GM12878 (cell line): ENCODE measurements around the gene STK32A. TPM values are rescaled to one million over a fixed set of nuclear protein-coding genes. Genes with fewer than 3 reads are reported as not detected.

Source experiments
- ATAC-seq: fragments of 200-7000 bp; cut with Tn5 transposase; 3 replicates; pipeline ENCODE4 v1.9.1; 2020; ENCODE audit warnings: mild to moderate bottlenecking, moderate library complexity
- BruUV-seq: library from RNA; stranded (reverse); fragments of 400-500 nt; replicated peaks from 2 replicates; lab custom pipeline; 2021; lab: Mats Ljungman, UMichigan
- CTCF ChIA-PET: fragments of 300-600 bp; sonication (Branson Sonifier 250); formaldehyde crosslinking; extraction: SDS; loops from one replicate; lab custom pipeline; 2021; ENCODE audit warnings: inconsistent platforms; lab: Yijun Ruan, JAX
- POLR2A ChIA-PET: fragments of 350-600 bp; formaldehyde crosslinking; extraction: SDS; loops from one replicate; lab custom pipeline; 2021; ENCODE audit warnings: inconsistent platforms; lab: Charles Lee
- RAD21 ChIA-PET: fragments of 300-600 bp; sonication (Branson Sonifier 250); formaldehyde crosslinking; loops from one replicate; lab custom pipeline; 2023; ENCODE audit warnings: antibody characterized with exemption; ENCODE audit not compliant: unreplicated experiment; lab: Charles Lee
- SMC1A ChIA-PET: fragments of 300-600 bp; sonication (Branson Sonifier 250); formaldehyde crosslinking; loops from one replicate; lab custom pipeline; 2023; ENCODE audit not compliant: unreplicated experiment, uncharacterized antibody; lab: Charles Lee
- DNase-seq: peaks from one replicate; pipeline ENCODE4 v3.0.0-alpha.2; 2011; ENCODE audit warnings: low read depth, low spot score
- FAIRE-seq: peaks from 3 replicates; lab custom pipeline; 2011; peaks lifted over from hg19 to GRCh38; lab: Jason Lieb, UNC
- H2AFZ ChIP-seq: 2 replicates; pipeline ENCODE4 v1.6.0; 2011; ENCODE audit warnings: low read depth, low read length, control low read depth; ENCODE audit not compliant: control insufficient read depth
- H3K27ac ChIP-seq: 2 replicates; pipeline ENCODE4 v1.5.1; 2011; ENCODE audit warnings: control low read depth; ENCODE audit not compliant: control insufficient read depth, insufficient read depth
- H3K27me3 ChIP-seq, 2 experiments: replicated peaks in 1 of 2; 2 replicates each; pipeline versions ENCODE4 v1.6.0 to v1.6.1; 2011; ENCODE audit warnings: low read length in 1 of 2; ENCODE audit not compliant: control insufficient read depth in 2 of 2, insufficient read depth in 2 of 2
- H3K36me3 ChIP-seq, 2 experiments: 2 replicates each; pipeline ENCODE4 v1.5.1; 2011; ENCODE audit warnings: low read length in 1 of 2; ENCODE audit not compliant: control insufficient read depth in 2 of 2, insufficient read depth in 2 of 2
- H3K4me1 ChIP-seq: 2 replicates; pipeline ENCODE4 v1.6.1; 2011; ENCODE audit warnings: mild to moderate bottlenecking, low read length, moderate library complexity, mixed read lengths; ENCODE audit not compliant: control insufficient read depth, insufficient read depth
- H3K4me2 ChIP-seq: 2 replicates; pipeline ENCODE4 v1.6.0; 2011; ENCODE audit warnings: control low read depth; ENCODE audit not compliant: control insufficient read depth, insufficient read depth
- H3K4me3 ChIP-seq: fragments of 200-600 bp; sonication (generic); 2 replicates; pipeline ENCODE4 v1.5.1; 2016
- H3K79me2 ChIP-seq: 2 replicates; pipeline ENCODE4 v1.6.0; 2011; ENCODE audit warnings: low read length; ENCODE audit not compliant: control insufficient read depth, insufficient read depth
- H3K9ac ChIP-seq: 2 replicates; pipeline ENCODE4 v1.8.0; 2011; ENCODE audit warnings: low read length, control low read depth, mixed read lengths; ENCODE audit not compliant: control insufficient read depth, insufficient read depth
- H3K9me3 ChIP-seq: replicated peaks from 3 replicates; pipeline ENCODE4 v1.5.1; 2011; ENCODE audit warnings: mild to moderate bottlenecking, low read length; ENCODE audit not compliant: control insufficient read depth, insufficient read depth
- H4K20me1 ChIP-seq: 2 replicates; pipeline ENCODE4 v1.6.0; 2011; ENCODE audit not compliant: control insufficient read depth, insufficient read depth
- CEBPB ChIP-seq, 2 experiments: fragments of 150-350 bp in 1 of 2; IDR thresholded peaks; 2 replicates each; pipeline ENCODE4 v1.6.1; 2012 to 2014; ENCODE audit warnings: low read depth in 2 of 2, low read length in 2 of 2, borderline replicate concordance in 1 of 2, inconsistent platforms in 1 of 2
- CHD1 ChIP-seq: IDR thresholded peaks from 2 replicates; pipeline ENCODE4 v1.6.1; 2012; ENCODE audit warnings: low read depth, low read length, improper control_type of control experiment
- DPF2 ChIP-seq: fragments of 450-650 bp; IDR thresholded peaks from 2 replicates; pipeline ENCODE4 v1.6.1; 2017; ENCODE audit warnings: mild to moderate bottlenecking
- FOXK2 ChIP-seq: fragments of 450-650 bp; IDR thresholded peaks from 2 replicates; pipeline ENCODE4 v1.6.1; 2017; ENCODE audit warnings: mild to moderate bottlenecking, moderate library complexity
- GATAD2B ChIP-seq: fragments of 450-650 bp; conservative IDR thresholded peaks from 2 replicates; pipeline ENCODE4 v1.6.1; 2017; ENCODE audit warnings: low read depth, mild to moderate bottlenecking, moderate library complexity
- JUND ChIP-seq: IDR thresholded peaks from 2 replicates; pipeline ENCODE4 v1.6.1; 2012; ENCODE audit warnings: low read depth, mild to moderate bottlenecking, low read length, improper control_type of control experiment, moderate library complexity
- MEF2B ChIP-seq: fragments of 450-650 bp; IDR thresholded peaks from 2 replicates; pipeline ENCODE4 v1.6.1; 2018; ENCODE audit warnings: mild to moderate bottlenecking, moderate library complexity; ENCODE audit not compliant: partially characterized antibody, poor library complexity, severe bottlenecking
- RAD21 ChIP-seq: IDR thresholded peaks from 2 replicates; pipeline ENCODE4 v1.6.1; 2011; ENCODE audit warnings: mild to moderate bottlenecking, low read depth, low read length, moderate library complexity; ENCODE audit not compliant: insufficient read depth
- RUNX3 ChIP-seq: IDR thresholded peaks from 2 replicates; pipeline ENCODE4 v1.6.1; 2012; ENCODE audit warnings: low read length, inconsistent platforms
- SMAD5 ChIP-seq: IDR thresholded peaks from 2 replicates; pipeline ENCODE4 v1.6.1; 2016; ENCODE audit warnings: antibody characterized with exemption, low read depth
- TARDBP ChIP-seq: IDR thresholded peaks from 2 replicates; pipeline ENCODE4 v1.6.1; 2016; ENCODE audit warnings: borderline replicate concordance
- TBL1XR1 ChIP-seq: IDR thresholded peaks from 2 replicates; pipeline ENCODE4 v1.6.1; 2012; ENCODE audit warnings: low read depth, low read length, improper control_type of control experiment
- ZNF217 ChIP-seq: fragments of 450-650 bp; IDR thresholded peaks from 2 replicates; pipeline ENCODE4 v1.6.1; 2017; ENCODE audit warnings: antibody characterized with exemption, mild to moderate bottlenecking
- WGBS: methylation state at CpG from one replicate; pipeline ENCODE4 v1.1.6; 2016; ENCODE audit warnings: low lambda C conversion rate; ENCODE audit not compliant: insufficient replicate concordance, insufficient coverage; ENCODE audit errors: missing lambda C conversion rate; 5-methylcytosine and 5-hydroxymethylcytosine counted together
- in situ Hi-C: fragments of 300-500 bp; cut with MboI; formaldehyde crosslinking; loops from 9 replicates; pipeline ENCODE4 v1.14.3; 2018; ENCODE audit warnings: mixed read lengths
- intact Hi-C: fragments of 100-400 bp; cut with micrococcal nuclease; formaldehyde crosslinking; loops from one replicate; pipeline ENCODE4 v1.14.2; 2022; ENCODE audit not compliant: unreplicated experiment
- polyA plus RNA-seq, 11 experiments: library from polyadenylated mRNA; depleted of rRNA in 4 of 11; unstranded in 6 of 11; stranded (reverse) in 5 of 11; fragments of >200 nt; fragmentation: Nextera tagmentation in 4 of 11; fragmentation: Illumina TruSeq in 1 of 11; extraction: Ambion mirVana in 4 of 11; extraction: Trizol in 1 of 11; gene quantifications; 1 replicate in 1 of 11; 2 replicates in 10 of 11; pipeline versions ENCODE4 v1.2.1 to v1.2.3, GENCODE V29; 2011 to 2016; ENCODE audit warnings: inconsistent platforms in 2 of 11, missing spikeins in 2 of 11, low read depth in 1 of 11
- total RNA-seq, 4 experiments: library from RNA; depleted of rRNA in 3 of 4; stranded (reverse); fragments of >200 nt in 3 of 4; fragmentation: Illumina TruSeq in 1 of 4; extraction: Trizol in 1 of 4; gene quantifications; 2 replicates each; pipeline versions ENCODE4 v1.2.1 to v1.2.3, GENCODE V29; 2013 to 2021
- TF ChIP-seq, protein P1 (sequence below): fragments of 450-650 bp; IDR thresholded peaks from 2 replicates; pipeline ENCODE4 v1.6.1; 2014; ENCODE audit warnings: mild to moderate bottlenecking

Gene STK32A
- total and polyA plus RNA-seq, 10 of the 15 experiments (the other 5 are each of a cell fraction or from before 2014, with no cell fraction given): under 0.01 to 0.10 TPM; not detected in 8

DNA sequence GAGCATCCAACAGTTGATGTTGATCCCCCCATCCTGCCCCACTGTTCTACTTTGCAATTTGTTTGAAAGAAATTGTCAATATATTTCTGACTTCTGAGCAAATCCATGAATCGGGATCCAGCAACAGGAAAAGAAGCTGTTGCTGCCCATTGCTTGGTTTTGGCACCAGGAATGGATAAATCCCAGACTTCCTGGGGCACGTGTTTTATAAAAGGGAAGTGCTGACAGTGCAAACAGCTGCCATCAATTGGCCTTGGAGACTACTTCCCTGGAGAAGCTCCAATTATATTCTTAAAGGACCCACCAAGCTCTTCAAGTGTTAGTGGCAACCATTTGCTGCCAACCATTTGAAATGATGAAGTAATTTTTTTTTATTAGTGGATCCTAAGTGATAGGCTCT lies 13.7 kb downstream of the STK32A start:
- no peaks in the 10 kb centered on the region for H3K36me3 ChIP-seq
- no peak overlapping the region for H3K4me2 ChIP-seq
- ChIA-PET SMC1A (no interaction called here), CTCF (no interaction called here), RAD21 (no interaction called here), POLR2A (no interaction called here)
- no peak for FAIRE-seq
- H2AFZ ChIP-seq: no peak overlapping the region
- no peaks in the 10 kb centered on the region for H3K79me2 ChIP-seq
- DNase-seq: no peak
- no peaks in the 10 kb centered on the region for H3K9me3 ChIP-seq
- 0% methylated on average over 2 of the region's 2 CpGs for WGBS
- no peaks in the 10 kb centered on the region for H4K20me1 ChIP-seq
- intact Hi-C loops (no loop called here), in situ Hi-C loops (no loop called here)
- TF ChIP-seq MEF2B (no peak), TBL1XR1 (no peak), RAD21 (no peak), ZNF217 (no peak), GATAD2B (no peak), JUND (no peak), CHD1 (no peak), FOXK2 (no peak), CEBPB (IDR thresholded peaks at IDR 0.05; ENCODE audit: borderline replicate concordance in 1 of 2, low read depth in 2 of 2, low read length in 2 of 2) (no peak), DPF2 (no peak), TARDBP (no peak), RUNX3 (no peak), SMAD5 (no peak)
- TF ChIP-seq, protein P1, sequence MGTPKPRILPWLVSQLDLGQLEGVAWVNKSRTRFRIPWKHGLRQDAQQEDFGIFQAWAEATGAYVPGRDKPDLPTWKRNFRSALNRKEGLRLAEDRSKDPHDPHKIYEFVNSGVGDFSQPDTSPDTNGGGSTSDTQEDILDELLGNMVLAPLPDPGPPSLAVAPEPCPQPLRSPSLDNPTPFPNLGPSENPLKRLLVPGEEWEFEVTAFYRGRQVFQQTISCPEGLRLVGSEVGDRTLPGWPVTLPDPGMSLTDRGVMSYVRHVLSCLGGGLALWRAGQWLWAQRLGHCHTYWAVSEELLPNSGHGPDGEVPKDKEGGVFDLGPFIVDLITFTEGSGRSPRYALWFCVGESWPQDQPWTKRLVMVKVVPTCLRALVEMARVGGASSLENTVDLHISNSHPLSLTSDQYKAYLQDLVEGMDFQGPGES: no peak
- H3K27me3 ChIP-seq: no peaks in the 10 kb centered on the region
- no peak overlapping the region for H3K4me3 ChIP-seq
- no TSS peak for BruUV-seq
- H3K9ac ChIP-seq: no peak overlapping the region
- H3K27ac ChIP-seq: no peak overlapping the region
- no peak for ATAC-seq
- no peaks in the 10 kb centered on the region for H3K4me1 ChIP-seq
